GM12878 (cell line): ENCODE results near the gene ATRNL1.

ENCODE experiments used
- ATF2 ChIP-seq: IDR thresholded peaks from 2 replicates; pipeline ENCODE4 v1.6.1; 2012; ENCODE audit warnings: low read length, inconsistent platforms
- BCL3 ChIP-seq: IDR thresholded peaks from 2 replicates; pipeline ENCODE4 v1.6.1; 2011; ENCODE audit warnings: borderline replicate concordance, low read depth, mild to moderate bottlenecking, moderate library complexity, low read length; ENCODE audit not compliant: insufficient read depth, poor library complexity, severe bottlenecking
- CTCF ChIP-seq, 3 experiments: IDR thresholded peaks in 2 of 3; conservative IDR thresholded peaks in 1 of 3; 2 replicates each; pipeline ENCODE4 v1.5.1; 2011; ENCODE audit warnings: low read depth in 3 of 3, low read length in 3 of 3, mild to moderate bottlenecking in 3 of 3, control low read depth in 2 of 3, moderate library complexity in 2 of 3, inconsistent platforms in 1 of 3, mixed read lengths in 1 of 3; ENCODE audit not compliant: control insufficient read depth in 2 of 3, insufficient read depth in 1 of 3; ENCODE audit errors: extremely low read depth in 1 of 3
- JUND ChIP-seq: IDR thresholded peaks from 2 replicates; pipeline ENCODE4 v1.6.1; 2012; ENCODE audit warnings: low read depth, mild to moderate bottlenecking, low read length, improper control_type of control experiment, moderate library complexity
- POLR2A ChIP-seq: IDR thresholded peaks from 2 replicates; pipeline ENCODE4 v1.6.1; 2011; ENCODE audit warnings: low read depth, mild to moderate bottlenecking, low read length
- POLR2AphosphoS5 ChIP-seq: IDR thresholded peaks from 2 replicates; pipeline ENCODE4 v1.6.1; 2011; ENCODE audit warnings: mild to moderate bottlenecking, low read length, inconsistent platforms
- REST ChIP-seq: IDR thresholded peaks from 2 replicates; pipeline ENCODE4 v1.6.1; 2012; ENCODE audit warnings: mild to moderate bottlenecking, low read depth, low read length
- SIN3A ChIP-seq: IDR thresholded peaks from 2 replicates; pipeline ENCODE4 v1.6.1; 2012; ENCODE audit warnings: low read depth, low read length, improper control_type of control experiment
- SMAD1 ChIP-seq: fragments of 450-650 bp; IDR thresholded peaks from 2 replicates; pipeline ENCODE4 v1.6.1; 2018; ENCODE audit warnings: mild to moderate bottlenecking, low read depth; ENCODE audit not compliant: partially characterized antibody
- SPI1 ChIP-seq: IDR thresholded peaks from 2 replicates; pipeline ENCODE4 v1.6.1; 2011; ENCODE audit warnings: low read depth, mild to moderate bottlenecking, low read length, moderate library complexity, borderline replicate concordance; ENCODE audit not compliant: insufficient read depth
- STAT1 ChIP-seq: fragments of 450-650 bp; conservative IDR thresholded peaks from 2 replicates; pipeline ENCODE4 v1.6.1; 2014; ENCODE audit warnings: antibody characterized with exemption, mild to moderate bottlenecking
- TAF1 ChIP-seq: IDR thresholded peaks from 2 replicates; pipeline ENCODE4 v1.6.1; 2011; ENCODE audit warnings: mild to moderate bottlenecking, low read depth, low read length, borderline replicate concordance
- TCF3 ChIP-seq: IDR thresholded peaks from 2 replicates; pipeline ENCODE4 v1.6.1; 2012; ENCODE audit warnings: low read depth, mild to moderate bottlenecking, low read length, borderline replicate concordance; ENCODE audit not compliant: insufficient read depth
- ZNF687 ChIP-seq: fragments of 450-650 bp; IDR thresholded peaks from 2 replicates; pipeline ENCODE4 v1.6.1; 2017; ENCODE audit warnings: mild to moderate bottlenecking, moderate library complexity

GRCh38 chr10:115125505-115125904 lies 32.3 kb downstream of the ATRNL1 start:
- TF ChIP-seq ATF2, result no peak
- TF ChIP-seq CTCF (IDR thresholded peaks at IDR 0.05 in 2 of 3, conservative IDR thresholded peaks at IDR 0.05 in 1 of 3; ENCODE audit: control insufficient read depth in 2 of 3, extremely low read depth in 1 of 3, insufficient read depth in 1 of 3, low read depth in 3 of 3, low read length in 3 of 3), result no peak
- no peak for TF ChIP-seq SMAD1
- TF ChIP-seq SIN3A, result no peak
- no peak for TF ChIP-seq POLR2A
- no peak for TF ChIP-seq SPI1
- no peak for TF ChIP-seq POLR2AphosphoS5
- no peak for TF ChIP-seq BCL3
- TF ChIP-seq TAF1, result no peak
- TF ChIP-seq REST, result no peak
- TF ChIP-seq ZNF687, result no peak
- no peak for TF ChIP-seq TCF3
- TF ChIP-seq JUND, result no peak
- TF ChIP-seq STAT1, result no peak
